CD4-positive, alpha-beta T cell treated with Interleukin-4 for 1 hour (primary cell): Measurements from ENCODE around the gene UGT8.
"Not testable (repeated sequence)": the region's sequence is repeated elsewhere in the genome, so short reads cannot be mapped to it uniquely, and the experiment has no call there.

ENCODE experiments used
- DNase-seq, 2 donors: peaks; one replicate each; pipeline ENCODE4 v3.0.0-alpha.2; 2020 to 2022

UGT8 gene, protein sequence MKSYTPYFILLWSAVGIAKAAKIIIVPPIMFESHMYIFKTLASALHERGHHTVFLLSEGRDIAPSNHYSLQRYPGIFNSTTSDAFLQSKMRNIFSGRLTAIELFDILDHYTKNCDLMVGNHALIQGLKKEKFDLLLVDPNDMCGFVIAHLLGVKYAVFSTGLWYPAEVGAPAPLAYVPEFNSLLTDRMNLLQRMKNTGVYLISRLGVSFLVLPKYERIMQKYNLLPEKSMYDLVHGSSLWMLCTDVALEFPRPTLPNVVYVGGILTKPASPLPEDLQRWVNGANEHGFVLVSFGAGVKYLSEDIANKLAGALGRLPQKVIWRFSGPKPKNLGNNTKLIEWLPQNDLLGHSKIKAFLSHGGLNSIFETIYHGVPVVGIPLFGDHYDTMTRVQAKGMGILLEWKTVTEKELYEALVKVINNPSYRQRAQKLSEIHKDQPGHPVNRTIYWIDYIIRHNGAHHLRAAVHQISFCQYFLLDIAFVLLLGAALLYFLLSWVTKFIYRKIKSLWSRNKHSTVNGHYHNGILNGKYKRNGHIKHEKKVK

DNA sequence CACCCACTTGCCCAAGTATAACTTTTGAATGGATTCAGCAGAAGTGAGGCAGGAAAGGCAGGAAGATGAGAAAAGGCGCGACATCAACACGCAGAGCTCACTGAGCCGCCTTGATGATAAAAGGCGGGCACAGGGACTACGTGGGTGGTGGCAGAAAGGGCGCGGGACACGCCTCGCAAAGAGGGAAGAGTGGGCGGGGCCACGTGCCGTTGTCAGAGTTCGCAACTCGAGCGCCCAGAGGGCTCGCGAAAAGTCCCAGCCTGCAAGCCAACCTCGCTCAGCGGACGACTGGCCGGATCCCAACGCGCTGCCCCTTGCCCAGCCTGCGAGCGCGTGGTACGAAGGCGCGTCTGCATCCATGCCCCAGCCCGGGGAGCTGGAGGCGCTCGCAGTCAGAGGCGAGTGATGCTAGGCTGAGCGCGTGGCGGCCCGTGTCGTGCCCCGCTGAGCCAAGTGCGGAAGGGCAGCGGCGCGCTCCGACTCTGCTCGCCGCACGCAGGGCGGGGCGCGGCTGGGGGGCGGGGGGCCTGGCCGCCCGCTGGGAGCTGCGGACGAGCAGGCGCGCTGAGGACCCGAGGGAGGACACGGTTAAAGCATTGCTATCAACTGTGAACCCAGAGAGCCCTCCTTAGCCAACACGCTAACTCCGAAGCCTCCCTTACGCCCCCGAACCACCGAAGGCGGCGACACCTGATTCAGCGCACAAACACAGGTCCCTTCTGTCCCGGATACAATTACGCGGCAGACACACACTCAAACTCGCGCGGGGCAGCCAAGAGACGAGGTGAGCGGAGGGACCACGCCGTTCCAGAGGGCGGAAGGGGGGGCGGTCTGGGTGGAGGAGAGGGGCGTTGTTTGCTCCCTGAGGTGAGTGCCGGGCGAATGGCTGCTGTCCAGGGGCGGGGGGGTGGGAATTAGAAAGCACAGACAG is at the start of gene UGT8:
Gene UGT8, plus strand, starts transcription at position 617 of the 931 bp plus-strand sequence. CDS start 24,074 bp downstream, outside the sequence.
- peak; percentile 27 to 57 for DNase-seq

DNA sequence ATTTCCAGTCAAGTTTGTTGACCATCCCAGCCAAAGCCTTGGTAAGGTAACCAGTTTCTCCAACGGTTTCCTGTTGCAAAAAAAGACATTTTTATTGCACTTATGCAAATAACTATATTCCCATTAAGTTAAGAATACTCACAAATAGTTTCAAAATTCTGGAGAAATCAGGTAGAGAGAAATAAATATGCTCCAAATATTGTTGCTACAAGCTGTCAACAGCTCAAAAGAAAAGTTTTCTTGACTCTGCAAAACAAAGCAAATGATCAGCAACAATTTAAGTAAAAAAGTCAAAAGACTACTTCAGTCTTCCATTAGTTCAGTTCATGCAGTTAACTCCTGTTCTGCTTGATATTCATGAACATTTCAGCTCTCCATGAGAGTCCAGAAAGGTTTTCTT is 49.0 kb upstream of the UGT8 start:
- no peak for DNase-seq

DNA sequence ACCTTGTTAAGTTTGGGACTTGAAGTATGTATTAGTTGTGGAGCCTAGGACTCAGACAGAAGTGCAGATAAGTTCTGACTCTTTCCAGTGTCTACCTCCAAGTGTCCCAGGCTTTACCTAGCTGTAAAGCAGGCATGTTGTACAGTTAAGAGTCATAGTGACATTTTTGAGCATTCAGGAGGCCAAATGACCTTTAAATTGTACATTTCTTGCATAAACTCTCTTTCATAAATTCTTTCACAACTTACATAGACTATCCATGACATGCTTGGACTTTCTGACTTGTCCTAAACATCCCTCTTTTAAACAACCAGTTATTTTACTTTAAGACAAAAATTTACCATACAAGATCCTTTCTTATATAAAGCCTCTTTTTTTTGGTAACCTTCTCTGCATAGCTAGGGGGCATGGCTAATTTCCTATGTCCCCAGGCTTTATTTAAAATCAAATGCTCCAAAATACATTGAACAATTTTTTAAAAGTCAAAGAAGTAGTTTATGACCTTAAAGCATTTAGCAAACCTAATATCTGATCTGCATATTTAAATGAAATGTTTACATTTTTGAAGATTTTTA is 40.1 kb upstream of the UGT8 start:
- DNase-seq = no peak

DNA sequence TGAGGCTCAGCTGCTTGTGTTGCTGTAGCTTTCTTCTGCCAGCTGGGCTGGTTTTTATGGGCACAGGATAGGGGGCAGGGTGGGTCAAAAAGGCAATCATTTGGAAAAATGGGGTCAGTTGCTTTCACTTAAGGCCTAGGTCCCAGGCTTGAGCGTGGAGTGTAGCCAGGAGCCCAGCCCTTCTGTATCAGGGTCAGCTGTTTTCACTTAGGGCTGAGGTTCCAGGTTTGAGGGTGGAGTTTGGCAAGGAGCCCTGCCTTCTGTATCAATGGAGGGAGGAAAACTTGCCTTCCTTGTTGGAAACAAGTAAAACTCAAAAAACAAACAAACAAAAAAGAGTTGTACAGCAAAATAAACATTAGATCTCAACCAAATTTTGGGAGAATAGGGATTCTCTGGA is 37.0 kb upstream of the UGT8 start:
- no peak for DNase-seq

GRCh38 chr4:114562176-114562904 is 36.3 kb upstream of the UGT8 start:
- no peak for DNase-seq

- no peak for DNase-seq
Observed at GRCh38 chr4:114563536-114564315, 34.9 kb upstream of the UGT8 start.

DNA sequence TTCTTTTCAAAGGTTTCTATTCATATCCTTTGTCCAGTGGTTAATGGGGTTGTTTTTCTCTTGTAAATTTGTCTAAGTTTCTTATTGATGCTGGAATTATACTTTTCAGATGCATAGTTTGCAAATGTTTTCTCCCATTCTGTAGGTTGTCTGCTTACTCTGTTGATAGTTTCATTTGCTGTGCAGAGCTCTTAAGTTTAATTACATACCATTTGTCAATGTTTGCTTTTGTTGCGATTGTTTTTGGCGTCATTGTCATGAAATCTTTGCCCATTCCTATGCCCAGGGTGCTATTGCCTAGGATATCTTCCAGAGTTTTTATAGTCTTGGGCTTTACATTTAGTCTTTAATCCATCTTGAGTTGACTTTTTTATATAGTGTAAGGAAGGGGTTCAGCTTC is 21.2 kb upstream of the UGT8 start:
- no peak for DNase-seq

DNA sequence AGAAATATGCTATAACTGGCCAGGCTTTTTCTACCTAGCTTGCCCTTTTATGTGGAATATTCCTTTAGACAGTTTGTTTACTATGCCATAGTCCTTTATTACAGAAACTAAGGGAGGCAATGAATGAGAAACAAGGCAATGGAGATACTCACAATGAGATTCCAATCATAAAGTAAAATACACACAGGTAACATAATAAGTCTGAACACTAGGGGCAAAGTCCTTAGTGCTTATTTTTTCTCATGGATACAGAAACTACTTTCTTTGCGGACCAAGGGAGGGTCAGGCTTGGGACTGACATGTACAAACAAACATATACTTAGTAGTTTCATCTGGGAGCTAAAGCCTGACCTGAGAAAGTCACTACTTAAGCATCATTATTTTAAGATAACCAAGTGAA is 16.0 kb upstream of the UGT8 start:
- DNase-seq = no peak

- no peak for DNase-seq
Observed at GRCh38 chr4:114588305-114588704, 10.3 kb upstream of the UGT8 start.

GRCh38 chr4:114590360-114590759 is 8.2 kb upstream of the UGT8 start:
- DNase-seq = not testable (repeated sequence)

DNA sequence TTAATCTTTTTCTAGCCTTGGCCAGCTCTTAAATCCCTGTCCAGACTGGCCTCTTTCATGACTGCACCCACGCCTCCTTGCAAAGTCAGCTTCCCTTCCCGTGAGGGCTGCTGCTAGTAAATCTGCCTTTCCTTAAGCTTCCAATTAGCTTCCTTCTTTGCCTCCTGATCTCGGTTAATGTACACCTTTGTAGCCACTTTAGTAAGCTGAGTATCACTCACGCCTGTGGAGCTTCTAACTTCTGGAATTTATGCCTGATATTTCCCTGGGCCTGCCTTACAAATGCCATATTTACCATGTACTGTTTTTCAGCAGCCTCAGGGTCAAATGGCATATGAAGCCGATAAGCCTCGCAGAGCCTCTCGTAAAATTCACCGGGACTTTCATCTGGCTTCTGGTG is 5.1 kb upstream of the UGT8 start:
- no peak for DNase-seq

DNA sequence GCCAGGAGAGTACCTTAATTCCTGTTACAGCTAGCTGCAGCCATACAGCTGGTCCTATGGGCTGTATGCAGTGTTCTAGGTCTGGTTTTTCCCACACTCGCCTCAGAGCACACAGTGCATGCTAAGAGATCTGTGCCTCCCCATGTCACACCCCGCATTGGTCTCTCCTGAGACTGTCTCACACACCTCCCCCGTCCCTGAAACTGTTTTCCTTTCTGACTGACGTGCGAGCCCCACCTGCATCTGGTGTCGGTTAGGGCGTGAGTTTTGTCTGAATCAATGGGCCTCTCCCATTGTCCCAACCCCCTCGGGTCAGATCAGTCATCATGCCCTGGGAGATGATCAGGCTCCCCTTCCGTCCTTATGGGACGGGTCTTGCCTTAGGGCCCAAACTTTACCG is 3.4 kb upstream of the UGT8 start:
- DNase-seq = no peak

DNA sequence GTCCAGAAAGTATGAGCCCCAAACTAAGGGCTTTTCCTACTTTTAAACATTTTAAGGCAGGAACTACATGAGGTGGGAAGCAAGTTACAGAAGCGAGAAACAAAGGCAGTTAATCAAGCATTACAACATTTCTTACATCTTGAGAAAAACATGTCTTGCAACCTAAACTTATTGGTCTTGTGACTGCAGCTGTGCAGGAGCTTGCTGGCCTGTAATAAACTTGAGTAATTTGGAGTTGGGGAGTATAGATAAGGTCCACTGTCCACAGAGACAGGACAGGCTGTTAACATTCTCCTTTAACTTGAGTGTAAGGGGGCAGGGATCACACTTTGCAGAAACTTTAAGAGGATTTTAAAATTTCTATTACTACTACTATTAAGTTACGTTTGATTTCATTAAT is 2.7 kb upstream of the UGT8 start:
- no peak for DNase-seq

- no peak for DNase-seq
Observed at GRCh38 chr4:114597410-114598115, 1.0 kb upstream of the UGT8 start.

GRCh38 chr4:114599231-114599902 is 760 bp downstream of the UGT8 start:
- no peak for DNase-seq

- no peak for DNase-seq
Observed at GRCh38 chr4:114599903-114600552, 1.4 kb downstream of the UGT8 start.

DNA sequence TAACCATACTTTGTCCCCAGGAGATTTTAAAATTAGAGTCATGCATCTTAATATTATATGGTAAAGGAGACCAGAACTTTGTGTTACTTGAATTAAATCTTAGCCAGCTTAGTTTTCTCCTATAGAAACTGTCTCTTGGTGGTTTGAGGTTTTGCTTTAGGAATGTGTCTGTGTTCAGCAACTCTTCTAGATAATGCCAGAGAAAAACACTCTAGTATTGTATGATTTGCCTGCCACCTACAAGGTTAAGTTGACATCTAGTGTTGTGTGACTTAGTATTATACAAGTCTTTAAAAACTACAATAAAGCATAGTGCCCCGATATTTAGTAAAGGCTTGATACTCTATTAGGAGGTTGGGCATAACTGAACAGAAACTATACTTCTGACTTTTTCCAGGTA is 2.1 kb downstream of the UGT8 start:
- no peak for DNase-seq

GRCh38 chr4:114601304-114602052 is 2.9 kb downstream of the UGT8 start:
- DNase-seq = peak in 1 of 2 donors; percentile 14

DNA sequence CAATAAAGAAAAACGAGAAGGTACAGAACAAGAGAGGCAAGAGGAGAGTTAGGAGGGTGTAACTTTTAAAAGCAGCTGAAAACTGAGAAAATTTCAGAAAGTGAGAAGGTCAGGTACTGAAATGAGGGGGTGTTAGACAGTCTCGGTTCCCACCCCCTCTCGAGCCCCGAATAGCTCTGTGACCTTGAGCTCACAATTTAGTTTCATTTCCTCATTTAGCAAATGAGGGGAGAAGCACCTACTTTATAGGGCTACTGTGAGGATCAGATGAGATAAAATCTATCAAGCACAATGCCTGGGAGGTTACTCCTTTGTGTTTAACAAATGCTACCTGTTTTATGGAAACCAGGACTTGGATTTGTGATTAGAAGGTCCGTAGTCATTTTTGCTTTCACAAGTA is 4.9 kb downstream of the UGT8 start:
- peak in 1 of 2 donors; percentile 51 for DNase-seq
